B cell (primary cell): ENCODE measurements around the gene SSUH2. TPM values are rescaled to one million over a fixed set of nuclear protein-coding genes. Genes with fewer than 3 reads are reported as not detected.
"Not testable (repeated sequence)": the region's sequence is repeated elsewhere in the genome, so short reads cannot be mapped to it uniquely, and the experiment has no call there.

Source experiments
- ATAC-seq: fragments of 200-7000 bp; cut with Tn5 transposase; one replicate; pipeline ENCODE4 v1.10.0; 2021; ENCODE audit warnings: low read depth, mild to moderate bottlenecking, moderate number of reproducible peaks, moderate library complexity
- CTCF ChIA-PET: fragments of 350-600 bp; sonication (Branson Sonifier 250); formaldehyde crosslinking; loops from one replicate; lab custom pipeline; 2021; ENCODE audit warnings: antibody characterized with exemption, inconsistent platforms; lab: Charles Lee
- POLR2A ChIA-PET: fragments of 350-600 bp; sonication (Branson Sonifier 250); formaldehyde crosslinking; loops from one replicate; lab custom pipeline; 2021; ENCODE audit warnings: antibody characterized with exemption; lab: Charles Lee
- DNase-seq: peaks from one replicate; pipeline ENCODE4 v3.0.0; 2013
- H2AFZ ChIP-seq: 2 replicates; pipeline ENCODE4 v1.6.1; 2012; ENCODE audit warnings: mild to moderate bottlenecking, low read depth, low read length; ENCODE audit not compliant: insufficient read depth, poor library complexity, severe bottlenecking
- H3K27ac ChIP-seq, 2 donors: 1 replicate in 1 of 2; 2 replicates in 1 of 2; pipeline ENCODE4 v1.5.1; 2012 to 2013; ENCODE audit warnings: low read length in 2 of 2, mild to moderate bottlenecking in 2 of 2, moderate library complexity in 1 of 2
- H3K27me3 ChIP-seq, 4 experiments: fragments of 200-600 bp in 1 of 4; sonication (generic) in 1 of 4; replicated peaks in 1 of 4; 1 replicate in 2 of 4; 2 replicates in 2 of 4; pipeline versions ENCODE4 v1.6.1 to v1.7.0; 2013 to 2016; ENCODE audit warnings: low read length in 3 of 4, mild to moderate bottlenecking in 2 of 4, mixed read lengths in 1 of 4, moderate library complexity in 1 of 4; ENCODE audit not compliant: insufficient read depth in 4 of 4, control insufficient read depth in 3 of 4; ENCODE audit errors: control extremely low read depth in 1 of 4
- H3K36me3 ChIP-seq, 2 experiments: replicated peaks in 1 of 2; 1 replicate in 1 of 2; 2 replicates in 1 of 2; pipeline versions ENCODE4 v1.6.1 to v1.7.1; 2013; ENCODE audit warnings: low read length in 1 of 2; ENCODE audit not compliant: insufficient read depth in 2 of 2, control insufficient read depth in 1 of 2; ENCODE audit errors: control extremely low read depth in 1 of 2, extremely low read depth in 1 of 2
- H3K4me1 ChIP-seq, 2 donors: fragments of 200-600 bp in 1 of 2; sonication (generic) in 1 of 2; 1 replicate in 1 of 2; 2 replicates in 1 of 2; pipeline versions ENCODE4 v1.5.1 to v1.6.1; 2013 to 2017; ENCODE audit warnings: low read length in 2 of 2; ENCODE audit not compliant: control insufficient read depth in 2 of 2, insufficient read depth in 2 of 2
- H3K4me2 ChIP-seq: replicated peaks from 2 replicates; pipeline ENCODE3; 2012; ENCODE audit warnings: mild to moderate bottlenecking, low read depth, low read length; ENCODE audit not compliant: poor library complexity, severe bottlenecking
- H3K4me3 ChIP-seq, 5 experiments: fragments of 200-600 bp in 1 of 5; sonication (generic) in 1 of 5; 1 replicate in 3 of 5; 2 replicates in 2 of 5; pipeline versions ENCODE4 v1.5.1 to v1.7.0; 2011 to 2016; ENCODE audit warnings: low read length in 4 of 5, mild to moderate bottlenecking in 4 of 5, low read depth in 2 of 5, control low read depth in 1 of 5, moderate library complexity in 1 of 5; ENCODE audit not compliant: insufficient read depth in 1 of 5; ENCODE audit errors: control extremely low read depth in 1 of 5, extremely low read depth in 1 of 5
- H3K79me2 ChIP-seq: fragments of 200-600 bp; sonication (generic); one replicate; pipeline ENCODE4 v1.6.0; 2016; ENCODE audit warnings: low read length; ENCODE audit not compliant: control insufficient read depth, insufficient read depth
- H3K9ac ChIP-seq: fragments of 200-600 bp; sonication (generic); 2 replicates; pipeline ENCODE4 v1.6.1; 2017; ENCODE audit warnings: mild to moderate bottlenecking, low read length, moderate library complexity
- H3K9me3 ChIP-seq, 3 donors: one replicate each; pipeline versions ENCODE4 v1.6.1 to v1.7.1; 2013; ENCODE audit warnings: low read length in 2 of 3; ENCODE audit not compliant: control insufficient read depth in 2 of 3, insufficient read depth in 1 of 3; ENCODE audit errors: control extremely low read depth in 1 of 3
- H4K20me1 ChIP-seq: 2 replicates; pipeline ENCODE4 v1.6.0; 2012; ENCODE audit warnings: mild to moderate bottlenecking, low read length; ENCODE audit not compliant: insufficient read depth, control insufficient read depth, poor library complexity, severe bottlenecking
- H3K27ac Mint-ChIP-seq: one replicate; pipeline ENCODE4 v1.8.0; 2021; ENCODE audit warnings: mixed read lengths
- H3K27me3 Mint-ChIP-seq: one replicate; pipeline ENCODE4 v1.8.0; 2021; ENCODE audit warnings: mixed read lengths
- H3K4me1 Mint-ChIP-seq: one replicate; pipeline ENCODE4 v1.8.0; 2021; ENCODE audit warnings: mixed read lengths
- H3K4me3 Mint-ChIP-seq: one replicate; pipeline ENCODE4 v1.8.0; 2021; ENCODE audit warnings: mixed read lengths
- H3K9me3 Mint-ChIP-seq: one replicate; pipeline ENCODE4 v1.8.0; 2022; ENCODE audit warnings: mixed read lengths; ENCODE audit not compliant: insufficient read depth
- CTCF ChIP-seq: fragments of 200-600 bp; IDR thresholded peaks from one replicate; pipeline ENCODE4 v1.8.0; 2022; ENCODE audit warnings: antibody characterized with exemption, mild to moderate bottlenecking
- EZH2 ChIP-seq: IDR thresholded peaks from 2 replicates; pipeline ENCODE4 v1.6.1; 2012; ENCODE audit warnings: borderline replicate concordance, low read depth, mild to moderate bottlenecking, moderate library complexity, low read length; ENCODE audit not compliant: insufficient read depth, poor library complexity, severe bottlenecking
- WGBS: methylation state at CpG from one replicate; pipeline ENCODE4 v1.1.5; 2013; ENCODE audit warnings: missing lambda C conversion rate; ENCODE audit not compliant: insufficient coverage; 5-methylcytosine and 5-hydroxymethylcytosine counted together
- intact Hi-C: fragments of 100-400 bp; cut with micrococcal nuclease; formaldehyde crosslinking; loops from one replicate; pipeline ENCODE4 v1.10.0; 2022
- polyA plus RNA-seq: library from polyadenylated mRNA; depleted of rRNA; stranded (reverse); fragments of >200 nt; gene quantifications from 2 replicates; pipeline ENCODE4 v1.2.3, GENCODE V29; 2012
- total RNA-seq, 2 donors: library from RNA; stranded (reverse); fragments of 120-200 nt in 1 of 2; gene quantifications; 1 replicate in 1 of 2; 2 replicates in 1 of 2; pipeline versions ENCODE4 v1.2.3 to v1.2.4, GENCODE V29; 2013 to 2022

Gene SSUH2
- total and polyA plus RNA-seq, 2 donors (not counting 1 experiment from before 2014, with no cell fraction given), result not detected

DNA sequence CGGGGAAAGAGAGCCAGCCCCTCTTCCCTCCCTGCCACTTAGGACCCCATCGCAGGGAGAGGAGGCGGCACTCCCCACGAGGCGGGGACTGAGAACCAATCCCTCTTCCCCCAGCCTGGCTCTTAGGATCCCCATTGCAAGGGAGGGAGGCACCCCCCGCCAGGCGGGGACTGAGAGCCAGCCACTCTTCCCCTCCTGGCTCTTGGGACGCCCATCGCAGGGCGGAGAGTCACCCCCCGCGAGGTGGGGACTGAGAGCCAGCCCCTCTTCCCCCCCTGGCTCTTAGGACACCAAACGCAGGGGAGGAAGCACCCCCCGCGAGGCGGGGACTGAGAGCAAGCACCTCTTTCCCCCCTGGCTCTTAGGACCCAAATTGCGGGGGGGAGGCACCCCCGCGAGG lies 34.2 kb upstream of the SSUH2 start:
- H4K20me1 ChIP-seq, result no peaks in the 10 kb centered on the region
- ATAC-seq (no peak), DNase-seq (no peak)
- intact Hi-C loops, result no loop called here
- no peaks in the 10 kb centered on the region for H3K4me1 ChIP-seq
- no peak overlapping the region for H3K4me2 ChIP-seq
- H3K9ac ChIP-seq, result no peak overlapping the region
- no peak overlapping the region for H3K4me3 Mint-ChIP-seq
- no peak overlapping the region for H3K4me3 ChIP-seq
- TF ChIP-seq EZH2 (no peak), CTCF (no peak)
- H3K27ac Mint-ChIP-seq, result no peak overlapping the region
- no peaks in the 10 kb centered on the region for H3K36me3 ChIP-seq
- no peaks in the 10 kb centered on the region for H3K9me3 Mint-ChIP-seq
- WGBS, result no CpG with 5 or more reads among the region's 19 CpGs
- H3K27me3 Mint-ChIP-seq, result peaks cover 8% of the 10 kb centered on the region
- no peaks in the 10 kb centered on the region for H3K4me1 Mint-ChIP-seq
- no peak overlapping the region for H2AFZ ChIP-seq
- no peak overlapping the region for H3K27ac ChIP-seq
- ChIA-PET CTCF (no interaction called here), POLR2A (no interaction called here)
- H3K27me3 ChIP-seq, result no peaks in the 10 kb centered on the region
- H3K79me2 ChIP-seq, result no peaks in the 10 kb centered on the region
- H3K9me3 ChIP-seq, result no peaks in the 10 kb centered on the region

DNA sequence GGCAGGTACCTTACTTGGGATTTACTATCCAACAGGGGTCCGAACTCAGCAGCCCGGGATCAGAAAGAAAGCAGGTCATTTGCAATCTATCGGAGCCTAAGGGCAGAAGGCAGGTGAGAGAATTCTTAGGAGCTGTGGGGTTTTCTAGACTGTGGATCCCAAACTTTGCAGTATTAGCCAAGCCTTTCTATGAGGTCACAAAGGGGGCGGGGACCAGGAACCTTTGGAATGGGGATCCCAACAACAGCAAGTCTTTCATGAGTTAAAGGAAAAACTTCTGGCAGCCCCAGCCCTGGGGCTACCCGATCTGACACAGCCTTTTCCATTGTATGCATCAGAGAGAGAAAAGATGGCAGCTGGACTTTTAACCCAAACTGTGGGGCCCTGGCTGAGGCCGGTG lies 32.7 kb upstream of the SSUH2 start:
- CTCF ChIA-PET, H3K27ac ChIP-seq, H3K4me1 ChIP-seq, H3K79me2 ChIP-seq, H3K9ac ChIP-seq, POLR2A ChIA-PET, H3K4me1 Mint-ChIP-seq, H3K4me3 ChIP-seq, DNase-seq, H2AFZ ChIP-seq, H3K4me2 ChIP-seq, H3K9me3 Mint-ChIP-seq, H3K27me3 Mint-ChIP-seq, H3K9me3 ChIP-seq, intact Hi-C loops, H3K27me3 ChIP-seq, H3K4me3 Mint-ChIP-seq, H4K20me1 ChIP-seq, ATAC-seq, H3K36me3 ChIP-seq, H3K27ac Mint-ChIP-seq: not testable (repeated sequence)
- WGBS, result 94% methylated on average over 5 of the region's 6 CpGs

GRCh38 chr3:8675591-8675990 lies 31.0 kb upstream of the SSUH2 start:
- H3K4me1 Mint-ChIP-seq, H4K20me1 ChIP-seq, POLR2A ChIA-PET, H3K27ac Mint-ChIP-seq, intact Hi-C loops, H3K27me3 Mint-ChIP-seq, H3K4me3 ChIP-seq, H2AFZ ChIP-seq, DNase-seq, H3K4me2 ChIP-seq, ATAC-seq, H3K9ac ChIP-seq, H3K4me3 Mint-ChIP-seq, H3K9me3 ChIP-seq, H3K36me3 ChIP-seq, H3K27ac ChIP-seq, H3K4me1 ChIP-seq, H3K27me3 ChIP-seq, H3K9me3 Mint-ChIP-seq, H3K79me2 ChIP-seq: not testable (repeated sequence)
- WGBS, result 93% methylated on average over 7 of the region's 7 CpGs
- CTCF ChIA-PET, result interaction anchor here (2.2 kb wide), 1 partner anchor 11 kb away, joined by 5 read pairs; no protein-coding TSS in a partner anchor
